K562 (cell line): ENCODE results near the gene OTOP3. TPM values are rescaled to one million over a fixed set of nuclear protein-coding genes. Genes with fewer than 3 reads are reported as not detected.

Experiments used
- EHMT2 ChIP-seq: fragments of 450-650 bp; IDR thresholded peaks from 2 replicates; pipeline ENCODE4 v1.6.1; 2018; ENCODE audit warnings: antibody characterized with exemption
- GABPB1 ChIP-seq: sonication (generic); formaldehyde crosslinking; IDR thresholded peaks from 2 replicates; pipeline ENCODE4 v1.8.0; 2022; ENCODE audit warnings: mild to moderate bottlenecking, missing genetic modification reagents
- GMEB1 ChIP-seq: fragments of 250-450 bp; sonication (Bioruptor Pico); IDR thresholded peaks from 2 replicates; pipeline ENCODE4 v1.4.0; 2020; ENCODE audit warnings: mild to moderate bottlenecking
- HNRNPK ChIP-seq: fragments of 200-400 bp; formaldehyde crosslinking; IDR thresholded peaks from one replicate; pipeline ENCODE4 v1.6.1; 2018; ENCODE audit warnings: mild to moderate bottlenecking, low read depth, low read length; ENCODE audit not compliant: poor library complexity, severe bottlenecking
- MCM5 ChIP-seq: fragments of 450-650 bp; IDR thresholded peaks from 2 replicates; pipeline ENCODE4 v1.6.1; 2016; ENCODE audit warnings: low read depth
- NBN ChIP-seq: fragments of 450-650 bp; IDR thresholded peaks from 2 replicates; pipeline ENCODE4 v1.6.1; 2016; ENCODE audit warnings: low read depth, mild to moderate bottlenecking
- NFIC ChIP-seq: fragments of 450-650 bp; IDR thresholded peaks from 2 replicates; pipeline ENCODE4 v1.6.1; 2017; ENCODE audit warnings: mild to moderate bottlenecking, inconsistent platforms
- TAF15 ChIP-seq: fragments of 200-400 bp; formaldehyde crosslinking; IDR thresholded peaks from 2 replicates; pipeline ENCODE4 v1.6.1; 2017; ENCODE audit warnings: mild to moderate bottlenecking, low read depth, low read length, moderate library complexity
- ZKSCAN1 ChIP-seq: fragments of 150-350 bp; IDR thresholded peaks from 2 replicates; pipeline ENCODE4 v1.6.1; 2016; ENCODE audit warnings: low read depth, low read length
- ZNF143 ChIP-seq: sonication (generic); formaldehyde crosslinking; IDR thresholded peaks from 2 replicates; pipeline ENCODE4 v1.9.0; 2022; ENCODE audit warnings: mild to moderate bottlenecking, missing genetic modification reagents
- ZNF592 ChIP-seq: fragments of 450-650 bp; IDR thresholded peaks from 2 replicates; pipeline ENCODE4 v1.6.1; 2017; ENCODE audit warnings: antibody characterized with exemption, mild to moderate bottlenecking
- polyA plus RNA-seq, 8 experiments: library from polyadenylated mRNA; depleted of rRNA in 4 of 8; stranded (reverse) in 5 of 8; unstranded in 3 of 8; fragments of >200 nt; fragmentation: Nextera tagmentation in 2 of 8; fragmentation: Illumina TruSeq in 1 of 8; extraction: Ambion mirVana in 2 of 8; extraction: Trizol in 1 of 8; gene quantifications; 2 replicates each; pipeline versions ENCODE4 v1.2.1 to v1.2.3, GENCODE V29; 2011 to 2014; ENCODE audit warnings: inconsistent platforms in 1 of 8, missing spikeins in 1 of 8
- total RNA-seq, 7 experiments: library from RNA; depleted of rRNA in 6 of 7; stranded (reverse); fragments of >200 nt in 6 of 7; fragmentation: Illumina TruSeq in 2 of 7; extraction: Trizol in 2 of 7; gene quantifications; 2 replicates each; pipeline versions ENCODE4 v1.2.1 to v1.2.3, GENCODE V29; 2011 to 2021; ENCODE audit warnings: low replicate concordance in 1 of 7
- TF ChIP-seq, protein P1 (sequence below): fragments of 450-650 bp; IDR thresholded peaks from 2 replicates; pipeline ENCODE4 v1.6.1; 2016; ENCODE audit warnings: borderline replicate concordance
- TF ChIP-seq, protein P2 (sequence below): sonication (generic); formaldehyde crosslinking; IDR thresholded peaks from 2 replicates; pipeline ENCODE4 v1.8.1; 2023; ENCODE audit warnings: mild to moderate bottlenecking, missing genetic modification reagents
- TF ChIP-seq, protein P3 (sequence below): sonication (generic); formaldehyde crosslinking; IDR thresholded peaks from 2 replicates; pipeline ENCODE4 v1.8.1; 2023; ENCODE audit warnings: mild to moderate bottlenecking, missing genetic modification reagents

OTOP3 gene
- total and polyA plus RNA-seq, 9 of the 15 experiments (the other 6 are each of a cell fraction or from before 2014, with no cell fraction given), result not detected

GRCh38 chr17:74960570-74961342, 25.1 kb downstream of the OTOP3 start (continued):
- TF ChIP-seq TAF15 (no peak), HNRNPK (no peak), MCM5 (no peak), ZKSCAN1 (0 out of 2 replicates have a peak, but pooled peaks have one; percentile 33), NBN (peak; percentile 89), EHMT2 (peak; percentile 41; the same call in 1 of the 2 replicates), ZNF143 (CRISPR knock-in tag) (no peak), GABPB1 (CRISPR knock-in tag) (peak; percentile 77), NFIC (peak; percentile 38; the same call in 1 of the 2 replicates), ZNF592 (no peak), GMEB1 (CRISPR knock-in tag) (no peak)
- TF ChIP-seq, protein P1, sequence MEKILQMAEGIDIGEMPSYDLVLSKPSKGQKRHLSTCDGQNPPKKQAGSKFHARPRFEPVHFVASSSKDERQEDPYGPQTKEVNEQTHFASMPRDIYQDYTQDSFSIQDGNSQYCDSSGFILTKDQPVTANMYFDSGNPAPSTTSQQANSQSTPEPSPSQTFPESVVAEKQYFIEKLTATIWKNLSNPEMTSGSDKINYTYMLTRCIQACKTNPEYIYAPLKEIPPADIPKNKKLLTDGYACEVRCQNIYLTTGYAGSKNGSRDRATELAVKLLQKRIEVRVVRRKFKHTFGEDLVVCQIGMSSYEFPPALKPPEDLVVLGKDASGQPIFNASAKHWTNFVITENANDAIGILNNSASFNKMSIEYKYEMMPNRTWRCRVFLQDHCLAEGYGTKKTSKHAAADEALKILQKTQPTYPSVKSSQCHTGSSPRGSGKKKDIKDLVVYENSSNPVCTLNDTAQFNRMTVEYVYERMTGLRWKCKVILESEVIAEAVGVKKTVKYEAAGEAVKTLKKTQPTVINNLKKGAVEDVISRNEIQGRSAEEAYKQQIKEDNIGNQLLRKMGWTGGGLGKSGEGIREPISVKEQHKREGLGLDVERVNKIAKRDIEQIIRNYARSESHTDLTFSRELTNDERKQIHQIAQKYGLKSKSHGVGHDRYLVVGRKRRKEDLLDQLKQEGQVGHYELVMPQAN, result peak; percentile 89
- TF ChIP-seq, protein P2, sequence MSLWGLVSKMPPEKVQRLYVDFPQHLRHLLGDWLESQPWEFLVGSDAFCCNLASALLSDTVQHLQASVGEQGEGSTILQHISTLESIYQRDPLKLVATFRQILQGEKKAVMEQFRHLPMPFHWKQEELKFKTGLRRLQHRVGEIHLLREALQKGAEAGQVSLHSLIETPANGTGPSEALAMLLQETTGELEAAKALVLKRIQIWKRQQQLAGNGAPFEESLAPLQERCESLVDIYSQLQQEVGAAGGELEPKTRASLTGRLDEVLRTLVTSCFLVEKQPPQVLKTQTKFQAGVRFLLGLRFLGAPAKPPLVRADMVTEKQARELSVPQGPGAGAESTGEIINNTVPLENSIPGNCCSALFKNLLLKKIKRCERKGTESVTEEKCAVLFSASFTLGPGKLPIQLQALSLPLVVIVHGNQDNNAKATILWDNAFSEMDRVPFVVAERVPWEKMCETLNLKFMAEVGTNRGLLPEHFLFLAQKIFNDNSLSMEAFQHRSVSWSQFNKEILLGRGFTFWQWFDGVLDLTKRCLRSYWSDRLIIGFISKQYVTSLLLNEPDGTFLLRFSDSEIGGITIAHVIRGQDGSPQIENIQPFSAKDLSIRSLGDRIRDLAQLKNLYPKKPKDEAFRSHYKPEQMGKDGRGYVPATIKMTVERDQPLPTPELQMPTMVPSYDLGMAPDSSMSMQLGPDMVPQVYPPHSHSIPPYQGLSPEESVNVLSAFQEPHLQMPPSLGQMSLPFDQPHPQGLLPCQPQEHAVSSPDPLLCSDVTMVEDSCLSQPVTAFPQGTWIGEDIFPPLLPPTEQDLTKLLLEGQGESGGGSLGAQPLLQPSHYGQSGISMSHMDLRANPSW (CRISPR knock-in tag), result 0 out of 2 replicates have a peak, but pooled peaks have one; percentile 83
- TF ChIP-seq, protein P3, sequence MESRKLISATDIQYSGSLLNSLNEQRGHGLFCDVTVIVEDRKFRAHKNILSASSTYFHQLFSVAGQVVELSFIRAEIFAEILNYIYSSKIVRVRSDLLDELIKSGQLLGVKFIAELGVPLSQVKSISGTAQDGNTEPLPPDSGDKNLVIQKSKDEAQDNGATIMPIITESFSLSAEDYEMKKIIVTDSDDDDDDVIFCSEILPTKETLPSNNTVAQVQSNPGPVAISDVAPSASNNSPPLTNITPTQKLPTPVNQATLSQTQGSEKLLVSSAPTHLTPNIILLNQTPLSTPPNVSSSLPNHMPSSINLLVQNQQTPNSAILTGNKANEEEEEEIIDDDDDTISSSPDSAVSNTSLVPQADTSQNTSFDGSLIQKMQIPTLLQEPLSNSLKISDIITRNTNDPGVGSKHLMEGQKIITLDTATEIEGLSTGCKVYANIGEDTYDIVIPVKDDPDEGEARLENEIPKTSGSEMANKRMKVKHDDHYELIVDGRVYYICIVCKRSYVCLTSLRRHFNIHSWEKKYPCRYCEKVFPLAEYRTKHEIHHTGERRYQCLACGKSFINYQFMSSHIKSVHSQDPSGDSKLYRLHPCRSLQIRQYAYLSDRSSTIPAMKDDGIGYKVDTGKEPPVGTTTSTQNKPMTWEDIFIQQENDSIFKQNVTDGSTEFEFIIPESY (CRISPR knock-in tag), result peak; percentile 78
